Caco-2 (cell line): ENCODE data around the gene TMEM200B. TPM values are rescaled to one million over a fixed set of nuclear protein-coding genes. Genes with fewer than 3 reads are reported as not detected.

Experiments used
- BruUV-seq: library from RNA; stranded (reverse); fragments of 400-500 nt; replicated peaks from 2 replicates; lab custom pipeline; 2021; lab: Mats Ljungman, UMichigan
- CTCF ChIA-PET: fragments of 300-600 bp; sonication (Branson Sonifier 250); formaldehyde crosslinking; loops from one replicate; lab custom pipeline; 2022; ENCODE audit warnings: antibody characterized with exemption; lab: Charles Lee
- POLR2A ChIA-PET: fragments of 300-600 bp; sonication (Branson Sonifier 250); formaldehyde crosslinking; loops from one replicate; lab custom pipeline; 2022; ENCODE audit warnings: antibody characterized with exemption; lab: Charles Lee
- DNase-seq, 2 experiments: peaks; one replicate each; pipeline versions ENCODE4 v3.0.0 to v3.0.0-alpha.2; 2020 to 2022
- H3K27me3 ChIP-seq: replicated peaks from 2 replicates; pipeline ENCODE4 v1.6.0; 2011; ENCODE audit warnings: low read length; ENCODE audit not compliant: control insufficient read depth, insufficient read depth
- H3K36me3 ChIP-seq: 2 replicates; pipeline ENCODE4 v1.5.1; 2011; ENCODE audit warnings: low read length; ENCODE audit not compliant: control insufficient read depth, insufficient read depth
- H3K4me1 ChIP-seq: fragments of 250-450 bp; sonication (Bioruptor Pico); 2 replicates; pipeline ENCODE4 v1.5.1; 2020; ENCODE audit warnings: mild to moderate bottlenecking
- H3K4me3 ChIP-seq: 2 replicates; pipeline ENCODE4 v1.5.1; 2011; ENCODE audit warnings: low read depth, mild to moderate bottlenecking, control low read depth, low read length
- H3K9me3 ChIP-seq: fragments of 250-450 bp; sonication (Bioruptor Pico); 2 replicates; pipeline ENCODE4 v1.5.1; 2020; ENCODE audit warnings: mild to moderate bottlenecking, moderate library complexity
- H3K27ac Mint-ChIP-seq: one replicate; pipeline ENCODE4 v1.8.0; 2022; ENCODE audit warnings: mixed read lengths; ENCODE audit not compliant: unreplicated experiment
- H3K27me3 Mint-ChIP-seq: one replicate; pipeline ENCODE4 v1.8.0; 2022; ENCODE audit warnings: mixed read lengths; ENCODE audit not compliant: insufficient read depth, unreplicated experiment
- H3K36me3 Mint-ChIP-seq: one replicate; pipeline ENCODE4 v1.8.0; 2022; ENCODE audit warnings: mild to moderate bottlenecking, mixed read lengths; ENCODE audit not compliant: insufficient read depth, unreplicated experiment
- H3K4me1 Mint-ChIP-seq: one replicate; pipeline ENCODE4 v1.8.0; 2022; ENCODE audit warnings: low read depth, mixed read lengths; ENCODE audit not compliant: unreplicated experiment
- H3K4me3 Mint-ChIP-seq: one replicate; pipeline ENCODE4 v1.8.0; 2022; ENCODE audit warnings: mild to moderate bottlenecking, moderate library complexity, mixed read lengths; ENCODE audit not compliant: unreplicated experiment
- H3K9me3 Mint-ChIP-seq: one replicate; pipeline ENCODE4 v1.8.0; 2022; ENCODE audit warnings: mixed read lengths; ENCODE audit not compliant: unreplicated experiment
- CTCF ChIP-seq, 2 experiments: fragments of 200-600 bp in 1 of 2; IDR thresholded peaks; 1 replicate in 1 of 2; 2 replicates in 1 of 2; pipeline versions ENCODE4 v1.5.1 to v1.8.0; 2011 to 2022; ENCODE audit warnings: antibody characterized with exemption in 1 of 2, control low read depth in 1 of 2, inconsistent platforms in 1 of 2, low read depth in 1 of 2, low read length in 1 of 2, mild to moderate bottlenecking in 1 of 2, moderate library complexity in 1 of 2; ENCODE audit not compliant: insufficient read depth in 1 of 2, severe bottlenecking in 1 of 2, unreplicated experiment in 1 of 2
- intact Hi-C: fragments of 100-400 bp; cut with micrococcal nuclease; formaldehyde crosslinking; loops from one replicate; pipeline ENCODE4 v1.10.0; 2022; ENCODE audit not compliant: unreplicated experiment
- total RNA-seq: library from RNA; stranded (reverse); gene quantifications from 2 replicates; pipeline ENCODE4 v1.2.3, GENCODE V29; 2022

TMEM200B gene
- total RNA-seq, 1 experiment from 2014 or later: 3.3 TPM

GRCh38 chr1:29162025-29162424, 38.3 kb upstream of the TMEM200B start:
- Histone ChIP-seq H3K27me3 (no peaks in the 10 kb centered on the region), H3K36me3 (peaks cover 2% of the 10 kb centered on the region; the same call in 1 of the 2 replicates), H3K4me3 (no peak overlapping the region), H3K4me1 (peaks cover 15% of the 10 kb centered on the region), H3K9me3 (peaks cover 4% of the 10 kb centered on the region; the same call in 1 of the 2 replicates)
- no peak for TF ChIP-seq CTCF (IDR thresholded peaks at IDR 0.05; ENCODE audit: insufficient read depth in 1 of 2, low read depth in 1 of 2, low read length in 1 of 2, severe bottlenecking in 1 of 2, unreplicated experiment in 1 of 2)
- ChIA-PET CTCF (no interaction called here), POLR2A (no interaction called here)
- intact Hi-C loops: no loop called here
- Mint-ChIP-seq H3K27ac (no peak overlapping the region), H3K4me3 (no peak overlapping the region), H3K4me1 (no peaks in the 10 kb centered on the region), H3K9me3 (no peaks in the 10 kb centered on the region), H3K36me3 (peaks cover 67% of the 10 kb centered on the region), H3K27me3 (no peaks in the 10 kb centered on the region)
- no peak for DNase-seq
- BruUV-seq: no TSS peak

- Mint-ChIP-seq H3K4me1 (no peaks in the 10 kb centered on the region), H3K27ac (no peak overlapping the region), H3K36me3 (peaks cover 67% of the 10 kb centered on the region), H3K4me3 (no peak overlapping the region), H3K27me3 (no peaks in the 10 kb centered on the region), H3K9me3 (no peaks in the 10 kb centered on the region)
- ChIA-PET CTCF (no interaction called here), POLR2A (no interaction called here)
- no peak for DNase-seq
- no peaks in the 10 kb centered on the region for H3K27me3 ChIP-seq
- no peak for TF ChIP-seq CTCF (IDR thresholded peaks at IDR 0.05; ENCODE audit: insufficient read depth in 1 of 2, low read depth in 1 of 2, low read length in 1 of 2, severe bottlenecking in 1 of 2, unreplicated experiment in 1 of 2)
- intact Hi-C loops: no loop called here
- peaks cover 16% of the 10 kb centered on the region for H3K4me1 ChIP-seq
- H3K36me3 ChIP-seq: peaks cover 2% of the 10 kb centered on the region; the same call in 1 of the 2 replicates
- peaks cover 4% of the 10 kb centered on the region; the same call in 1 of the 2 replicates for H3K9me3 ChIP-seq
- no TSS peak for BruUV-seq
- no peak overlapping the region for H3K4me3 ChIP-seq
Measured at GRCh38 chr1:29159773-29160172, 36.1 kb upstream of the TMEM200B start.

GRCh38 chr1:29157269-29157601, 33.5 kb upstream of the TMEM200B start:
- Histone ChIP-seq H3K4me3 (no peak overlapping the region), H3K36me3 (peaks cover 2% of the 10 kb centered on the region; the same call in 1 of the 2 replicates), H3K9me3 (peaks cover 4% of the 10 kb centered on the region; the same call in 1 of the 2 replicates), H3K27me3 (no peaks in the 10 kb centered on the region), H3K4me1 (peaks cover 16% of the 10 kb centered on the region)
- no TSS peak for BruUV-seq
- peak overlapping the region; percentile 82 for H3K27ac Mint-ChIP-seq
- ChIA-PET CTCF (interaction anchor here (0.9 to 1.2 kb wide), 4 partner anchors 10 to 68 kb away, joined by 3 to 7 read pairs (median 3); partner anchors contain the start of gene SRSF4), POLR2A (interaction anchor here (0.7 to 1.2 kb wide), 2 partner anchors 9 to 30 kb away, joined by 3 read pairs; no protein-coding TSS in a partner anchor)
- peak overlapping the region; percentile 52 for H3K4me3 Mint-ChIP-seq
- no peaks in the 10 kb centered on the region for H3K4me1 Mint-ChIP-seq
- no peaks in the 10 kb centered on the region for H3K9me3 Mint-ChIP-seq
- TF ChIP-seq CTCF (IDR thresholded peaks at IDR 0.05; ENCODE audit: insufficient read depth in 1 of 2, low read depth in 1 of 2, low read length in 1 of 2, severe bottlenecking in 1 of 2, unreplicated experiment in 1 of 2): no peak
- no peak for DNase-seq
- H3K36me3 Mint-ChIP-seq: peaks cover 80% of the 10 kb centered on the region
- intact Hi-C loops: no loop called here
- no peaks in the 10 kb centered on the region for H3K27me3 Mint-ChIP-seq
